ENCODE results near the gene ITGB7.

ITGB7 gene

DNA sequence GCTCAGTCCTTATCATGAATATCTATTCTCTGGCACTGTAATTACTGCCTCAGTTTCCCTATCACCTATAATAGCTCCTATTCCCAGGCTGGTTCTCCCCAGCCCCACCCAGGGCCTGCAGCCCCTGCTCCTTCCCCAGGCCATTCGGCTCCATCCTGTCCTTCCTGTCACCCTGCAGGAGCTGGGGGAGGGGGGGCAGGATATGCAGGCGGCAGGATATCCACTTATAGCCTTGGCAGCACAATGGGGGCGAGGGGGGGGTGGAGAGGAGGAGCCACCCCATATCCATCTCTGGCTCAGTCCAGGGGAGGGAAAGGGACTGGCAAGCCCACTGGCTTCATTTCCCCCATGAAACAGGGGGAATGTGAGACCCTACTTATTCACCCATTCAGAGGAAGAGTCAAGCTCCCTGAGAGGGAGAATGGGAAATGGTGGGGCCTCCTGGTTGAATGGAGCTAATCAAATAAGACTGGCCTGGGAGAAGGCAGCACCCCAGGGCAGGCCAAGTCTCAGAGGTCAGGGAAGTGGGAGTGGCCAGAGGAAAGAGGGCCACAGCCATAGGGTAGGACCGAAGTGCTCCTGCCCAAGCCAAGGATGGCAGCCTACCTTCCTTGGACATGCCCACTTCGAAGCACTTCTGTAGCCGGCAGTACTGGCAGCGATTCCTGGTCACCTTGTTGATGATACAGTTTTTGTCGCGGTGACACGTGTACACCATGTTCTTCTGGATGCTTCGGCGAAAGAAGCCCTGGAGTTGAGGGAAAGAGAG lies 7.8 kb upstream of the ITGB7 start (continued):
- TF ChIP-seq, protein P1, sequence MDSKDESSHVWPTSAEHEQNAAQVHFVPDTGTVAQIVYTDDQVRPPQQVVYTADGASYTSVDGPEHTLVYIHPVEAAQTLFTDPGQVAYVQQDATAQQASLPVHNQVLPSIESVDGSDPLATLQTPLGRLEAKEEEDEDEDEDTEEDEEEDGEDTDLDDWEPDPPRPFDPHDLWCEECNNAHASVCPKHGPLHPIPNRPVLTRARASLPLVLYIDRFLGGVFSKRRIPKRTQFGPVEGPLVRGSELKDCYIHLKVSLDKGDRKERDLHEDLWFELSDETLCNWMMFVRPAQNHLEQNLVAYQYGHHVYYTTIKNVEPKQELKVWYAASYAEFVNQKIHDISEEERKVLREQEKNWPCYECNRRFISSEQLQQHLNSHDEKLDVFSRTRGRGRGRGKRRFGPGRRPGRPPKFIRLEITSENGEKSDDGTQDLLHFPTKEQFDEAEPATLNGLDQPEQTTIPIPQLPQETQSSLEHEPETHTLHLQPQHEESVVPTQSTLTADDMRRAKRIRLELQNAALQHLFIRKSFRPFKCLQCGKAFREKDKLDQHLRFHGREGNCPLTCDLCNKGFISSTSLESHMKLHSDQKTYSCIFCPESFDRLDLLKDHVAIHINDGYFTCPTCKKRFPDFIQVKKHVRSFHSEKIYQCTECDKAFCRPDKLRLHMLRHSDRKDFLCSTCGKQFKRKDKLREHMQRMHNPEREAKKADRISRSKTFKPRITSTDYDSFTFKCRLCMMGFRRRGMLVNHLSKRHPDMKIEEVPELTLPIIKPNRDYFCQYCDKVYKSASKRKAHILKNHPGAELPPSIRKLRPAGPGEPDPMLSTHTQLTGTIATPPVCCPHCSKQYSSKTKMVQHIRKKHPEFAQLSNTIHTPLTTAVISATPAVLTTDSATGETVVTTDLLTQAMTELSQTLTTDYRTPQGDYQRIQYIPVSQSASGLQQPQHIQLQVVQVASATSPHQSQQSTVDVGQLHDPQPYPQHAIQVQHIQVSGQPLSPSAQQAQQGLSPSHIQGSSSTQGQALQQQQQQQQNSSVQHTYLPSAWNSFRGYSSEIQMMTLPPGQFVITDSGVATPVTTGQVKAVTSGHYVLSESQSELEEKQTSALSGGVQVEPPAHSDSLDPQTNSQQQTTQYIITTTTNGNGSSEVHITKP (tag by site-specific recombination; IDR thresholded peaks at IDR 0.05) = no peak
- TF ChIP-seq ZNF211 (tag by site-specific recombination; IDR thresholded peaks at IDR 0.05; ENCODE audit: low read depth) (no peak), ZFHX2 (tag by site-specific recombination; conservative IDR thresholded peaks at IDR 0.05) (no peak), ZNF701 (tag by site-specific recombination; IDR thresholded peaks at IDR 0.05) (no peak), HOXA7 (CRISPR knock-in tag; IDR thresholded peaks at IDR 0.05; ENCODE audit: borderline replicate concordance) (no peak)

GRCh38 chr12:53214221-53214620 lies 7.2 kb upstream of the ITGB7 start:
- TF ChIP-seq YY2 (tag by site-specific recombination; IDR thresholded peaks at IDR 0.05) = no peak
- TF ChIP-seq ZNF202 (tag by site-specific recombination; IDR thresholded peaks at IDR 0.05; ENCODE audit: borderline replicate concordance) = no peak
- TF ChIP-seq ZNF155 (tag by site-specific recombination; IDR thresholded peaks at IDR 0.05) = no peak
- TF ChIP-seq PATZ1 (tag by site-specific recombination; IDR thresholded peaks at IDR 0.05) = no peak
- no peak for TF ChIP-seq PRDM4 (tag by site-specific recombination; IDR thresholded peaks at IDR 0.05)
- no peak for TF ChIP-seq GLI4 (tag by site-specific recombination; IDR thresholded peaks at IDR 0.05)
- no peak for TF ChIP-seq ZNF2 (tag by site-specific recombination; IDR thresholded peaks at IDR 0.05)
- peaks cover 0 to 39% of the 10 kb centered on the region in 2 experiments; a peak in 1 of 3 replicates for H3K36me3 ChIP-seq (ENCODE audit: control insufficient read depth in 2 of 2, insufficient read depth in 1 of 2, low read length in 2 of 2)
- no peak overlapping the region for H3K4me3 ChIP-seq (ENCODE audit: low read depth, low read length)
- no peaks in the 10 kb centered on the region for H3K4me1 ChIP-seq (ENCODE audit: control insufficient read depth, insufficient read depth, low read length)
- POLR2A ChIA-PET = interaction anchor here (0.6 to 2.3 kb wide), 13 partner anchors 9 to 107 kb away, joined by 3 to 11 read pairs (median 5); partner anchors contain the start of genes AAAS, ESPL1, MYG1 and PFDN5
- no peaks in the 10 kb centered on the region for H3K9me3 ChIP-seq (ENCODE audit: control insufficient read depth, insufficient read depth, low read depth, low read length)
- CTCF ChIA-PET = interaction anchor here (0.5 to 11.6 kb wide), 36 partner anchors 9 to 572 kb away, joined by 3 to 144 read pairs (median 6); partner anchors contain the start of genes AAAS, CSAD, ESPL1 and IGFBP6
- no peak overlapping the region for H3K27ac ChIP-seq (ENCODE audit: extremely low read depth, low read depth, low read length)

DNA sequence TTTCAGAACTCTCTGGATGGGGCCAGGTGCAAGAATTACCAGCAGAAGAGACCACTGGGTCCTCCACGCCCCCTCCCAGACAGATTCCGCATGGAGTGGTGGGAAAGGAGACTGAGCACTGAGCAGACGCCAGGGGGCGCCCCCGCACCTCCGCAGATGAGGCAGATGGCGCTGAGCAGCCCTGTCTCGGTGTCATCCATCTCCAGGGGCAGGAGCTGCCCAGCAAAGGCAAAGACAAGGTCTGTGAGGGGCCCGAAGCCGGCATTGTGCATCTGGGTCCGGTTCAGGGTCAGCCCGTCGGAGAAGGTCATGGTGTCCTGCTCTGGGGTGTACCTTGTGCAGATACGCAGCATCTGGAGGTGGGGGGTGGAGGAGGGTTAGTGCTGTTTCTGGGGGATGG lies 6.3 kb upstream of the ITGB7 start:
- no peak overlapping the region for H3K4me3 ChIP-seq (ENCODE audit: low read depth, low read length)
- peaks cover 0 to 39% of the 10 kb centered on the region in 2 experiments; a peak in 1 of 3 replicates for H3K36me3 ChIP-seq (ENCODE audit: control insufficient read depth in 2 of 2, insufficient read depth in 1 of 2, low read length in 2 of 2)
- no peak overlapping the region for H3K27ac ChIP-seq (ENCODE audit: extremely low read depth, low read depth, low read length)
- no peaks in the 10 kb centered on the region for H3K9me3 ChIP-seq (ENCODE audit: control insufficient read depth, insufficient read depth, low read depth, low read length)
- no peaks in the 10 kb centered on the region for H3K4me1 ChIP-seq (ENCODE audit: control insufficient read depth, insufficient read depth, low read length)
- ChIA-PET POLR2A (interaction anchor here (0.6 to 2.3 kb wide), 11 partner anchors 27 to 148 kb away, joined by 3 to 11 read pairs (median 4); partner anchors contain the start of genes AAAS, ESPL1 and PFDN5), CTCF (interaction anchor here (0.6 to 11.6 kb wide), 41 partner anchors 9 to 296 kb away, joined by 3 to 144 read pairs (median 5); partner anchors contain the start of genes AAAS, CSAD, ESPL1 and IGFBP6)
- TF ChIP-seq KLF1 (tag by site-specific recombination; IDR thresholded peaks at IDR 0.05) (0 out of 2 replicates have a peak, but pooled peaks have one; percentile 24), ZNF76 (tag by site-specific recombination; IDR thresholded peaks at IDR 0.05; ENCODE audit: borderline replicate concordance, low read depth) (no peak), REST (tag by site-specific recombination; IDR thresholded peaks at IDR 0.05) (peak; percentile 68), ZNF157 (tag by site-specific recombination; IDR thresholded peaks at IDR 0.05) (no peak), YY1 (tag by site-specific recombination; IDR thresholded peaks at IDR 0.05) (0 out of 2 replicates have a peak, but pooled peaks have one; percentile 24), ZFP37 (tag by site-specific recombination; IDR thresholded peaks at IDR 0.05) (peak; percentile 43; the same call in 1 of the 2 replicates), ZNF239 (tag by site-specific recombination; IDR thresholded peaks at IDR 0.05) (peak; percentile 99), ZNF324 (tag by site-specific recombination; IDR thresholded peaks at IDR 0.05) (peak; percentile 41; the same call in 1 of the 2 replicates)
